Fibroblast of pulmonary artery (primary cell): ENCODE data around the gene DOK6.

ENCODE experiments used
- DNase-seq: peaks from one replicate; pipeline ENCODE4 v3.0.0-alpha.2; 2010; ENCODE audit warnings: low read depth
- H3K4me3 ChIP-seq: replicated peaks from 2 replicates; pipeline ENCODE4 v1.5.1; 2011; ENCODE audit warnings: low read depth, mild to moderate bottlenecking, control low read depth, low read length, moderate library complexity
- CTCF ChIP-seq: IDR thresholded peaks from 2 replicates; pipeline ENCODE4 v1.5.1; 2011; ENCODE audit warnings: mild to moderate bottlenecking, control low read depth, low read length, inconsistent platforms; ENCODE audit errors: missing control alignments

DOK6 gene

GRCh38 chr18:69757733-69758132, 357.0 kb downstream of the DOK6 start:
- TF ChIP-seq CTCF: no peak
- no peak overlapping the region for H3K4me3 ChIP-seq
- DNase-seq: peak; percentile 17

GRCh38 chr18:69758458-69758857, 357.8 kb downstream of the DOK6 start:
- peak; percentile 4 for DNase-seq
- H3K4me3 ChIP-seq: no peak overlapping the region
- TF ChIP-seq CTCF: no peak

- no peak for TF ChIP-seq CTCF
- H3K4me3 ChIP-seq: no peak overlapping the region
Measured at GRCh38 chr18:69759046-69759445, 358.4 kb downstream of the DOK6 start.

GRCh38 chr18:69763002-69763401, 362.3 kb downstream of the DOK6 start:
- no peak overlapping the region for H3K4me3 ChIP-seq
- no peak for DNase-seq
- no peak for TF ChIP-seq CTCF

More at GRCh38 chr18:69759046-69759445, 358.4 kb downstream of the DOK6 start:
- DNase-seq: no peak

GRCh38 chr18:69763821-69764220, 363.1 kb downstream of the DOK6 start:
- DNase-seq: no peak
- no peak for TF ChIP-seq CTCF
- no peak overlapping the region for H3K4me3 ChIP-seq

GRCh38 chr18:69770238-69770637, 369.6 kb downstream of the DOK6 start:
- DNase-seq: no peak
- TF ChIP-seq CTCF: no peak
- no peak overlapping the region for H3K4me3 ChIP-seq

- TF ChIP-seq CTCF: no peak
- H3K4me3 ChIP-seq: no peak overlapping the region
- peak; percentile 52 for DNase-seq
Measured at GRCh38 chr18:69774831-69775230, 374.1 kb downstream of the DOK6 start.
